A549 (cell line): Measurements from ENCODE around the gene RASSF3. TPM values are rescaled to one million over a fixed set of nuclear protein-coding genes. Genes with fewer than 3 reads are reported as not detected.

ENCODE experiments used
- ATAC-seq, 2 experiments: fragments of 200-7000 bp in 1 of 2; fragments of >200 bp in 1 of 2; cut with Nextera tagmentation in 1 of 2; cut with Tn5 transposase in 1 of 2; 3 replicates each; pipeline versions ENCODE4 v1.8.0 to v1.9.1; 2018 to 2020; ENCODE audit warnings: mild to moderate bottlenecking in 1 of 2, moderate library complexity in 1 of 2
- CTCF ChIA-PET: fragments of 300-600 bp; sonication (Branson Sonifier 250); formaldehyde crosslinking; extraction: SDS; loops from one replicate; lab custom pipeline; 2021; ENCODE audit warnings: antibody characterized with exemption, inconsistent platforms; lab: Yijun Ruan, JAX
- POLR2A ChIA-PET: fragments of 350-600 bp; formaldehyde crosslinking; extraction: SDS; loops from one replicate; lab custom pipeline; 2021; ENCODE audit warnings: antibody characterized with exemption, inconsistent platforms; lab: Yijun Ruan, JAX
- DNase-seq, 2 experiments: peaks; one replicate each; pipeline versions ENCODE4 v3.0.0 to v3.0.0-alpha.2; 2011 to 2016; ENCODE audit warnings: low read depth in 1 of 2, low spot score in 1 of 2
- FAIRE-seq: peaks from 2 replicates; lab custom pipeline; 2011; peaks lifted over from hg19 to GRCh38; lab: Jason Lieb, UNC
- H3K27ac ChIP-seq, 2 experiments: fragments of >200 bp; sonication (Bioruptor Twin); formaldehyde crosslinking; 3 replicates each; pipeline ENCODE4 v1.5.1; 2016 to 2017
- H3K4me1 ChIP-seq: fragments of >200 bp; sonication (Bioruptor Twin); formaldehyde crosslinking; 3 replicates; pipeline ENCODE4 v1.6.1; 2016
- H3K4me2 ChIP-seq: fragments of >200 bp; sonication (Bioruptor Twin); formaldehyde crosslinking; 3 replicates; pipeline ENCODE4 v1.6.1; 2016
- H3K4me3 ChIP-seq: fragments of >200 bp; sonication (Bioruptor Twin); formaldehyde crosslinking; 3 replicates; pipeline ENCODE4 v1.5.1; 2016
- H3K9me3 ChIP-seq: fragments of >200 bp; sonication (Bioruptor Twin); formaldehyde crosslinking; 3 replicates; pipeline ENCODE4 v1.6.1; 2016
- ATOH8 ChIP-seq: fragments of 250-450 bp; sonication (Bioruptor Pico); IDR thresholded peaks from 2 replicates; pipeline ENCODE4 v1.5.0; 2020; ENCODE audit warnings: low read depth, mild to moderate bottlenecking, moderate library complexity
- CTCF ChIP-seq: fragments of >200 bp; sonication (Bioruptor Twin); formaldehyde crosslinking; IDR thresholded peaks from 3 replicates; pipeline ENCODE4 v1.5.1; 2016
- EHMT2 ChIP-seq: fragments of 200-600 bp; sonication (generic); IDR thresholded peaks from 2 replicates; pipeline ENCODE4 v1.6.1; 2016; ENCODE audit warnings: antibody characterized with exemption, low read depth, mild to moderate bottlenecking, moderate library complexity
- ESRRA ChIP-seq: fragments of 150-350 bp; IDR thresholded peaks from 2 replicates; pipeline ENCODE4 v1.6.1; 2014; ENCODE audit warnings: mild to moderate bottlenecking, low read length, borderline replicate concordance
- FOSL2 ChIP-seq, 2 experiments: fragments of 450-650 bp in 1 of 2; fragments of >200 bp in 1 of 2; sonication (Bioruptor Twin) in 1 of 2; formaldehyde crosslinking; IDR thresholded peaks; 2 replicates each; pipeline versions ENCODE4 v1.5.0 to v1.6.1; 2016 to 2020; ENCODE audit warnings: mild to moderate bottlenecking in 1 of 2, moderate library complexity in 1 of 2
- JUN ChIP-seq, 2 experiments: fragments of >200 bp; sonication (Bioruptor Twin); formaldehyde crosslinking; IDR thresholded peaks; 2 replicates in 1 of 2; 3 replicates in 1 of 2; pipeline ENCODE4 v1.6.1; 2016 to 2017
- KDM1A ChIP-seq: fragments of 200-600 bp; sonication (generic); IDR thresholded peaks from 2 replicates; pipeline ENCODE4 v1.6.1; 2016; ENCODE audit warnings: low read depth, mild to moderate bottlenecking
- MAFK ChIP-seq: fragments of 450-650 bp; IDR thresholded peaks from 2 replicates; pipeline ENCODE4 v1.6.1; 2014; ENCODE audit not compliant: partially characterized antibody
- MAX ChIP-seq: IDR thresholded peaks from 2 replicates; pipeline ENCODE4 v1.6.1; 2012
- MAZ ChIP-seq: fragments of 150-350 bp; IDR thresholded peaks from 2 replicates; pipeline ENCODE4 v1.6.1; 2014; ENCODE audit warnings: antibody characterized with exemption, low read depth, low read length, borderline replicate concordance
- MYC ChIP-seq: IDR thresholded peaks from 2 replicates; pipeline ENCODE4 v1.6.1; 2012; ENCODE audit warnings: mild to moderate bottlenecking, inconsistent platforms, low read length, improper control_type of control experiment, borderline replicate concordance
- RAD21 ChIP-seq, 2 experiments: fragments of >200 bp in 1 of 2; sonication (Bioruptor Twin) in 1 of 2; formaldehyde crosslinking in 1 of 2; IDR thresholded peaks in 1 of 2; conservative IDR thresholded peaks in 1 of 2; 2 replicates in 1 of 2; 3 replicates in 1 of 2; pipeline ENCODE4 v1.6.1; 2012 to 2018; ENCODE audit warnings: inconsistent platforms in 1 of 2
- RCOR1 ChIP-seq: fragments of 150-350 bp; IDR thresholded peaks from 2 replicates; pipeline ENCODE4 v1.6.1; 2014; ENCODE audit warnings: antibody characterized with exemption, low read length, low read depth
- RFX5 ChIP-seq: fragments of 450-650 bp; IDR thresholded peaks from 2 replicates; pipeline ENCODE4 v1.7.1; 2014; ENCODE audit warnings: antibody characterized with exemption, mild to moderate bottlenecking, moderate library complexity
- TP53 ChIP-seq: fragments of 250-450 bp; sonication (Bioruptor Pico); IDR thresholded peaks from 2 replicates; pipeline ENCODE4 v1.5.0; 2021; ENCODE audit warnings: mild to moderate bottlenecking, moderate library complexity
- ZFP36 ChIP-seq: fragments of 450-650 bp; IDR thresholded peaks from 2 replicates; pipeline ENCODE4 v1.6.1; 2014; ENCODE audit warnings: borderline replicate concordance; ENCODE audit not compliant: partially characterized antibody
- ZNF302 ChIP-seq: fragments of 250-450 bp; sonication (Bioruptor Pico); IDR thresholded peaks from 2 replicates; pipeline ENCODE4 v1.9.0; 2021; ENCODE audit warnings: inconsistent platforms, mild to moderate bottlenecking, moderate library complexity
- WGBS: methylation state at CpG from one replicate; pipeline ENCODE4 v1.1.6; 2017; ENCODE audit errors: missing lambda C conversion rate; 5-methylcytosine and 5-hydroxymethylcytosine counted together
- polyA plus RNA-seq, 4 experiments: library from polyadenylated mRNA; depleted of rRNA in 3 of 4; stranded (reverse); fragments of >200 nt; fragmentation: RNase III in 1 of 4; extraction: RNeasy Plus Mini Kit Qiagen cat#74134 plus additional on column Dnase treatment in 1 of 4; gene quantifications; 2 replicates in 3 of 4; 3 replicates in 1 of 4; pipeline ENCODE4 v1.2.3, GENCODE V29; 2011 to 2017

Gene RASSF3
- polyA plus RNA-seq, 2 of the 4 experiments (the other 2 are of a cell fraction) = 19.7 to 35.4 TPM

- TF ChIP-seq MAFK (peak; percentile 47), JUN (IDR thresholded peaks at IDR 0.05) (0 out of 5 replicates have a peak, but pooled peaks of 1 of the 2 experiments have one; percentile 40), KDM1A (no peak), EHMT2 (no peak), MYC (0 out of 2 replicates have a peak, but pooled peaks have one; percentile 45), RFX5 (no peak), MAX (peak; percentile 53; the same call in 1 of the 2 replicates), FOSL2 (IDR thresholded peaks at IDR 0.05) (no peak), FOSL2 (CRISPR knock-in tag; IDR thresholded peaks at IDR 0.05) (peak; percentile 56), MAZ (no peak)
- POLR2A ChIA-PET = interaction anchor here (0.6 kb wide), 2 partner anchors 50 to 215 kb away, joined by 3 to 4 read pairs; no protein-coding TSS in a partner anchor
- peak overlapping the region; percentile 73 for H3K4me2 ChIP-seq
- H3K9me3 ChIP-seq = no peaks in the 10 kb centered on the region
- H3K27ac ChIP-seq = peak overlapping the region; percentile 79 to 86
- DNase-seq = peak; percentile 35 to 78
- FAIRE-seq = no peak
- no peak overlapping the region for H3K4me3 ChIP-seq
- 20% methylated on average over 3 of the region's 3 CpGs for WGBS
- H3K4me1 ChIP-seq = peaks cover 96% of the 10 kb centered on the region
- CTCF ChIA-PET = interaction anchor here (1.2 to 11.7 kb wide), 2 partner anchors 15 to 17 kb away, joined by 3 to 112 read pairs; no protein-coding TSS in a partner anchor
- ATAC-seq = peak; percentile 10 to 42; a peak in 3 of 6 replicates
These were observed 65.5 kb downstream of the RASSF3 start for GRCh38 chr12:64675795-64676194.

- Histone ChIP-seq H3K4me1 (peaks cover 96% of the 10 kb centered on the region), H3K27ac (peak overlapping the region; percentile 86 to 92), H3K9me3 (no peaks in the 10 kb centered on the region), H3K4me3 (no peak overlapping the region), H3K4me2 (peak overlapping the region; percentile 94; the same call in 2 of the 3 replicates)
- 60% methylated on average over 2 of the region's 2 CpGs for WGBS
- TF ChIP-seq ZNF302 (CRISPR knock-in tag) (no peak), RAD21 (conservative IDR thresholded peaks at IDR 0.05 in 1 of 2, IDR thresholded peaks at IDR 0.05 in 1 of 2) (0 out of 5 replicates have a peak, but pooled peaks of 1 of the 2 experiments have one; percentile 6), RCOR1 (no peak), KDM1A (no peak), ESRRA (no peak), TP53 (CRISPR knock-in tag) (no peak), MAFK (no peak)
- CTCF ChIA-PET = interaction anchor here (0.8 to 11.7 kb wide), 6 partner anchors 12 to 129 kb away, joined by 3 to 112 read pairs (median 17); partner anchors contain the start of gene RASSF3
- DNase-seq (no peak), FAIRE-seq (no peak), ATAC-seq (no peak)
- POLR2A ChIA-PET = interaction anchor here (2.1 kb wide), 1 partner anchor 69 kb away, joined by 6 read pairs; no protein-coding TSS in a partner anchor
These were observed 68.0 kb downstream of the RASSF3 start for GRCh38 chr12:64678248-64678647.

- ATAC-seq (no peak), FAIRE-seq (no peak), DNase-seq (no peak)
- H3K4me3 ChIP-seq = no peak overlapping the region
- peak overlapping the region; percentile 94 for H3K4me2 ChIP-seq
- POLR2A ChIA-PET = interaction anchor here (1.4 to 2.1 kb wide), 2 partner anchors 8 to 69 kb away, joined by 4 to 6 read pairs; no protein-coding TSS in a partner anchor
- WGBS = 73% methylated on average over 5 of the region's 5 CpGs
- no peaks in the 10 kb centered on the region for H3K9me3 ChIP-seq
- H3K4me1 ChIP-seq = peaks cover 95% of the 10 kb centered on the region
- H3K27ac ChIP-seq = peak overlapping the region; percentile 86 to 92
- CTCF ChIA-PET = interaction anchor here (0.8 to 11.7 kb wide), 4 partner anchors 14 to 130 kb away, joined by 3 to 112 read pairs (median 34); partner anchors contain the start of gene RASSF3
- TF ChIP-seq ZFP36 (peak; percentile 34), MAX (no peak), CTCF (no peak), KDM1A (0 out of 2 replicates have a peak, but pooled peaks have one; percentile 16), ATOH8 (CRISPR knock-in tag) (no peak)
These were observed 68.5 kb downstream of the RASSF3 start for GRCh38 chr12:64678835-64679234.
